ENCODE results near the gene REPS2.

The REPS2 gene

DNA sequence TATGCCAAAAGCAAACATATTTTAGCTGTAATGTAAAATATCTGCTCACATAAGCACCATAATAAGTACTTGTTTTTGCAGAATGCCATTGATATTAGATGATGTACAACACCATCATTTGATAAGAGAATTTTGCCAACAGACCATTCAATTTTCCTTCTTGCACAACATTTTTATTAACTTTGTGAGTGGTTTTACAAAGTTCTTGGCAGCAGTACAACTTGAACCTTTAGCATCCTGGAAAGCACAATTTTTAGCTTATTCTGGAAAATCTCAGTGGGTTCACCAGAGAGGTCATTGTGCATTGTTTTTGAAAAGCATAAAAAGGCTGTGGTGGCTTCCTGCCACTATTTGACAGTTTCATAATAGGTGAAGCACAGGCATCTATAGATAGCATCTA, 26.4 kb upstream of the REPS2 start:
- Histone ChIP-seq H3K27me3 (ENCODE audit: control insufficient read depth in 1 of 2, insufficient read depth in 1 of 2, low read length in 2 of 2) (peaks cover 0 to 14% of the 10 kb centered on the region in 2 experiments), H4K8ac (ENCODE audit: low read length) (no peak overlapping the region), H3K27ac (ENCODE audit: low read length, poor library complexity, severe bottlenecking) (no peak overlapping the region), H3K4me1 (ENCODE audit: control insufficient read depth, insufficient read depth, low read depth, low read length) (no peaks in the 10 kb centered on the region), H2BK5ac (ENCODE audit: low read depth, low read length, poor library complexity, severe bottlenecking) (no peak overlapping the region), H3K4me2 (ENCODE audit: low read length, poor library complexity, severe bottlenecking) (no peak overlapping the region), H3K14ac (ENCODE audit: low read length in 2 of 2) (no peak overlapping the region), H2BK15ac (ENCODE audit: low read depth, poor library complexity, severe bottlenecking) (no peak overlapping the region), H2AFZ (ENCODE audit: low read depth, low read length) (no peak overlapping the region), H2BK12ac (ENCODE audit: low read length in 2 of 2) (no peak overlapping the region), H2AK5ac (ENCODE audit: low read length, severe bottlenecking) (no peak overlapping the region), H3K4me3 (ENCODE audit: insufficient read depth in 1 of 2, low read depth in 1 of 2, low read length in 2 of 2) (no peak overlapping the region), H4K91ac (ENCODE audit: low read length) (no peak overlapping the region), H3K9me3 (ENCODE audit: control insufficient read depth, low read length) (no peaks in the 10 kb centered on the region), H3K18ac (ENCODE audit: low read depth in 1 of 2, low read length in 2 of 2) (no peak overlapping the region), H3K4ac (ENCODE audit: low read depth in 1 of 2, low read length in 2 of 2) (no peak overlapping the region), H3K9ac (ENCODE audit: low read length) (no peak overlapping the region), H3K79me1 (replicated peaks; ENCODE audit: low read length, poor library complexity, severe bottlenecking) (no peaks in the 10 kb centered on the region), H3K36me3 (ENCODE audit: control insufficient read depth in 1 of 2, insufficient read depth in 2 of 2, low read depth in 1 of 2, low read length in 2 of 2) (no peaks in the 10 kb centered on the region), H3K23ac (ENCODE audit: low read length in 2 of 2) (no peak overlapping the region), H2BK120ac (ENCODE audit: low read depth, low read length) (no peak overlapping the region)
- no peak for DNase-seq

DNA sequence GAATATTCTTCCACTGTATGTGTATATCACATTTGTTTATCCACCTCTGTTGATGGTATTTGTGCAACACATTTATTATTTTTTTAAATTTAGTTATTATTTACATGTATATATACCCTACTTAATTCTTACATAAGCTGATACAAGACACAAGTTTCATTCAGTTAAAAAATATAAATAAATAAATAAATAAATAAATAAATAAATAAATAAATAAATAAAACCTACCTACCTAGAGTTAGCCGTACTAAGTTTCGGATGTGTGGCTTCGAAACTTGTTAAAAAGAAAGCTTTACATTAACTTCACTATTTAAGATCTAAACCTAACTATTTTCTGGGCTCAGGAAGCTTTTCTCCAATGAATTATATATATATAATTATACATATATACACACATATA, 23.3 kb upstream of the REPS2 start:
- Histone ChIP-seq H4K91ac (ENCODE audit: low read length) (no peak overlapping the region), H3K27ac (ENCODE audit: low read length, poor library complexity, severe bottlenecking) (no peak overlapping the region), H4K8ac (ENCODE audit: low read length) (no peak overlapping the region), H3K4me1 (ENCODE audit: control insufficient read depth, insufficient read depth, low read depth, low read length) (no peaks in the 10 kb centered on the region), H2BK15ac (ENCODE audit: low read depth, poor library complexity, severe bottlenecking) (no peak overlapping the region), H3K9me3 (ENCODE audit: control insufficient read depth, low read length) (no peaks in the 10 kb centered on the region), H3K36me3 (ENCODE audit: control insufficient read depth in 1 of 2, insufficient read depth in 2 of 2, low read depth in 1 of 2, low read length in 2 of 2) (no peaks in the 10 kb centered on the region), H2AK5ac (ENCODE audit: low read length, severe bottlenecking) (no peak overlapping the region), H3K18ac (ENCODE audit: low read depth in 1 of 2, low read length in 2 of 2) (no peak overlapping the region), H2BK12ac (ENCODE audit: low read length in 2 of 2) (no peak overlapping the region), H3K23ac (ENCODE audit: low read length in 2 of 2) (no peak overlapping the region), H3K4me2 (ENCODE audit: low read length, poor library complexity, severe bottlenecking) (no peak overlapping the region), H3K4me3 (ENCODE audit: insufficient read depth in 1 of 2, low read depth in 1 of 2, low read length in 2 of 2) (no peak overlapping the region), H2BK120ac (ENCODE audit: low read depth, low read length) (no peak overlapping the region), H3K14ac (ENCODE audit: low read length in 2 of 2) (no peak overlapping the region), H2BK5ac (ENCODE audit: low read depth, low read length, poor library complexity, severe bottlenecking) (no peak overlapping the region), H3K79me1 (replicated peaks; ENCODE audit: low read length, poor library complexity, severe bottlenecking) (no peaks in the 10 kb centered on the region), H2AFZ (ENCODE audit: low read depth, low read length) (no peak overlapping the region), H3K4ac (ENCODE audit: low read depth in 1 of 2, low read length in 2 of 2) (no peak overlapping the region), H3K9ac (ENCODE audit: low read length) (no peak overlapping the region), H3K27me3 (ENCODE audit: control insufficient read depth in 1 of 2, insufficient read depth in 1 of 2, low read length in 2 of 2) (peaks cover 0 to 14% of the 10 kb centered on the region in 2 experiments)
- DNase-seq, result no peak
- whole genome bisulfite sequencing, result no CpG with 5 or more reads among the region's 3 CpGs

DNA sequence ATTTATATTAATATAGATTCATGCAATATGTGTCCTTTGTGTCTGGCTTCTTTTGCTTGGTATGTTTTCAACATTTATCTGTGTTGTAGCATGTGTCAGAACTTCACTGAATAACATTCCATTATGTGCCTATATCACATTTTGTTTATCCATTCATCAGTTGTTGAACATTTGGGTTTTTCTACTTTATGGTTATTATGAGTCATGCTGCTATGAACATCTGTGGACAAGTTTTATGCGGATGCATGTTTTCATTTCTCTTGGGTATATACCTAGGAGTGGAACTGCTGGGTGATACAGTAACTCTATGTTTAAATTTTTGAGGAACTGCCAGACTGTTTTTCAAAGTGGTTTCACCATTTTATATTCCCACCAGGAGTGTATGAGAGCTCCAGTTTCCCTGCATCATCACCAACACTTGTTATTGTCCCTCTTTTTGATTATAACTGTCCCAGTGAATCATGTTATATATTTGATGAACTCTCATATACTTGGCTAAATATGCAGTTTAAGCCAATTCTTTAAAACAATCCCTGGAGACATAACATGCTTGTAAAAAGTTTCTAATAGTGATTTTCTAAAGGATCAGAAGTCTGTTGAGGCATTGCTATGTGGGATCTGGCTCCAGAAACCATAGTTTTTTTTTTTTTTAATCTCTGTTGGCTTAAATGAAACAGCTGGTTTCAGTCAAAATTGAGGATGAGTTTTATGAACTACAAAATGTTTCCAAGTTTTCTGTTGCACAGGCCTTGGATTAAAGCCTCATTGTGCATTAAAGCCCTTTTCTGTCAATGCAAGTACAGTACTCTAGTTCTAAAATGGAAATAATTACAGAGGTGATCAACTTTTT, 21.6 kb upstream of the REPS2 start:
- H2BK120ac ChIP-seq (ENCODE audit: low read depth, low read length), result no peak overlapping the region
- H3K79me1 ChIP-seq (replicated peaks; ENCODE audit: low read length, poor library complexity, severe bottlenecking), result no peaks in the 10 kb centered on the region
- no peak overlapping the region for H2AK5ac ChIP-seq (ENCODE audit: low read length, severe bottlenecking)
- no peak overlapping the region for H3K4me3 ChIP-seq (ENCODE audit: insufficient read depth in 1 of 2, low read depth in 1 of 2, low read length in 2 of 2)
- H2AFZ ChIP-seq (ENCODE audit: low read depth, low read length), result no peak overlapping the region
- H3K4me1 ChIP-seq (ENCODE audit: control insufficient read depth, insufficient read depth, low read depth, low read length), result no peaks in the 10 kb centered on the region
- no peak overlapping the region for H2BK12ac ChIP-seq (ENCODE audit: low read length in 2 of 2)
- H2BK5ac ChIP-seq (ENCODE audit: low read depth, low read length, poor library complexity, severe bottlenecking), result no peak overlapping the region
- H4K8ac ChIP-seq (ENCODE audit: low read length), result no peak overlapping the region
- H3K4me2 ChIP-seq (ENCODE audit: low read length, poor library complexity, severe bottlenecking), result no peak overlapping the region
- no peaks in the 10 kb centered on the region for H3K9me3 ChIP-seq (ENCODE audit: control insufficient read depth, low read length)
- no peak overlapping the region for H3K14ac ChIP-seq (ENCODE audit: low read length in 2 of 2)
- H2BK15ac ChIP-seq (ENCODE audit: low read depth, poor library complexity, severe bottlenecking), result no peak overlapping the region
- no peak overlapping the region for H3K4ac ChIP-seq (ENCODE audit: low read depth in 1 of 2, low read length in 2 of 2)
- H3K27ac ChIP-seq (ENCODE audit: low read length, poor library complexity, severe bottlenecking), result no peak overlapping the region
- WGBS, result 78% methylated on average over 1 of the region's 1 CpG
- H3K18ac ChIP-seq (ENCODE audit: low read depth in 1 of 2, low read length in 2 of 2), result no peak overlapping the region
- no peak for DNase-seq
- H3K27me3 ChIP-seq (ENCODE audit: control insufficient read depth in 1 of 2, insufficient read depth in 1 of 2, low read length in 2 of 2), result peaks cover 0 to 9% of the 10 kb centered on the region in 2 experiments
- no peak overlapping the region for H3K9ac ChIP-seq (ENCODE audit: low read length)
- H3K36me3 ChIP-seq (ENCODE audit: control insufficient read depth in 1 of 2, insufficient read depth in 2 of 2, low read depth in 1 of 2, low read length in 2 of 2), result no peaks in the 10 kb centered on the region
- no peak overlapping the region for H3K23ac ChIP-seq (ENCODE audit: low read length in 2 of 2)
- no peak overlapping the region for H4K91ac ChIP-seq (ENCODE audit: low read length)

DNA sequence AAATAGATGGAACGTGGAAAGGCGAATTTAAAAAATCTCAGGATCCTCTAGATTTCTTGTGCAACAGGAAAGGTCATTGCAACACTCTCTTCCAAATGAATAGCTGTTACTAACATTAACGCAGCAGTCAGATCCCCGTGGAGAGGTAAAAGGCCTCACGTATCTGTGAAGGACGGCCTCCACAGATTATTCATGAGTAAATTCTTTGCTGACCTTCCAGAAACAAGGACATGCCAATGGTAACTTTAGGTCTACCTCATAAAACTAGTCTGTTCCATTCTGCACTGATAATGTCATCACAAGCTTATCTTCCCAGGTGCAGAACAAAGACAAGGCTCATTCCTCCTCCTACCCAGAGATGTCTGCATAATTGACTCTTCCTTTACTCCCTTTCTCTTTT, 16.1 kb upstream of the REPS2 start:
- Histone ChIP-seq H3K79me1 (replicated peaks; ENCODE audit: low read length, poor library complexity, severe bottlenecking) (no peaks in the 10 kb centered on the region), H3K36me3 (ENCODE audit: control insufficient read depth in 1 of 2, insufficient read depth in 2 of 2, low read depth in 1 of 2, low read length in 2 of 2) (no peaks in the 10 kb centered on the region), H2BK12ac (ENCODE audit: low read length in 2 of 2) (no peak overlapping the region), H3K9me3 (ENCODE audit: control insufficient read depth, low read length) (no peaks in the 10 kb centered on the region), H4K91ac (ENCODE audit: low read length) (no peak overlapping the region), H3K14ac (ENCODE audit: low read length in 2 of 2) (no peak overlapping the region), H3K4ac (ENCODE audit: low read depth in 1 of 2, low read length in 2 of 2) (no peak overlapping the region), H3K27ac (ENCODE audit: low read length, poor library complexity, severe bottlenecking) (no peak overlapping the region), H2AK5ac (ENCODE audit: low read length, severe bottlenecking) (no peak overlapping the region), H3K23ac (ENCODE audit: low read length in 2 of 2) (no peak overlapping the region), H2AFZ (ENCODE audit: low read depth, low read length) (no peak overlapping the region), H3K9ac (ENCODE audit: low read length) (no peak overlapping the region), H4K8ac (ENCODE audit: low read length) (no peak overlapping the region), H3K4me1 (ENCODE audit: control insufficient read depth, insufficient read depth, low read depth, low read length) (no peaks in the 10 kb centered on the region), H2BK5ac (ENCODE audit: low read depth, low read length, poor library complexity, severe bottlenecking) (no peak overlapping the region), H2BK15ac (ENCODE audit: low read depth, poor library complexity, severe bottlenecking) (no peak overlapping the region), H3K4me3 (ENCODE audit: insufficient read depth in 1 of 2, low read depth in 1 of 2, low read length in 2 of 2) (no peak overlapping the region), H3K27me3 (ENCODE audit: control insufficient read depth in 1 of 2, insufficient read depth in 1 of 2, low read length in 2 of 2) (peaks cover 0 to 30% of the 10 kb centered on the region in 2 experiments), H2BK120ac (ENCODE audit: low read depth, low read length) (no peak overlapping the region), H3K18ac (ENCODE audit: low read depth in 1 of 2, low read length in 2 of 2) (no peak overlapping the region), H3K4me2 (ENCODE audit: low read length, poor library complexity, severe bottlenecking) (no peak overlapping the region)
- 65% methylated on average over 6 of the region's 6 CpGs for WGBS
- no peak for DNase-seq

All from mesenchymal stem cell (in vitro differentiated cells and primary cell).